Uterus (tissue), 4 donors: ENCODE measurements around the gene TMEM200A. TPM values are rescaled to one million over a fixed set of nuclear protein-coding genes. Genes with fewer than 3 reads are reported as not detected.

Source experiments
- DNase-seq, 2 donors: peaks; one replicate each; pipeline ENCODE4 v3.0.0-alpha.2; 2019 to 2020
- H3K27ac ChIP-seq, 2 donors: fragments of 200-600 bp; sonication (generic); 1 replicate in 1 of 2; 2 replicates in 1 of 2; pipeline ENCODE4 v1.5.1; 2016 to 2018
- H3K27me3 ChIP-seq, 2 donors: fragments of 200-600 bp; sonication (generic); one replicate each; pipeline ENCODE4 v1.5.1; 2018 to 2019; ENCODE audit warnings: control low read depth in 1 of 2
- H3K36me3 ChIP-seq, 2 donors: fragments of 200-600 bp; sonication (generic); one replicate each; pipeline ENCODE4 v1.5.1; 2019; ENCODE audit warnings: control low read depth in 1 of 2
- H3K4me1 ChIP-seq, 2 donors: fragments of 200-600 bp; sonication (generic); one replicate each; pipeline ENCODE4 v1.5.1; 2018 to 2019; ENCODE audit warnings: control low read depth in 1 of 2
- H3K4me3 ChIP-seq, 2 donors: fragments of 200-600 bp; sonication (generic); 1 replicate in 1 of 2; 2 replicates in 1 of 2; pipeline ENCODE4 v1.5.1; 2018 to 2019; ENCODE audit warnings: mild to moderate bottlenecking in 1 of 2
- H3K9me3 ChIP-seq, 2 donors: fragments of 200-600 bp; sonication (generic); one replicate each; pipeline ENCODE4 v1.5.1; 2019; ENCODE audit warnings: control low read depth in 1 of 2
- CTCF ChIP-seq, 4 experiments: fragments of 200-600 bp in 2 of 4; fragments of 450-650 bp in 2 of 4; sonication (generic) in 2 of 4; IDR thresholded peaks; one replicate each; pipeline ENCODE4 v1.5.1; 2016 to 2019; ENCODE audit warnings: antibody characterized with exemption in 4 of 4, mild to moderate bottlenecking in 2 of 4, moderate library complexity in 1 of 4
- POLR2A ChIP-seq, 2 donors: fragments of 450-650 bp; IDR thresholded peaks; one replicate each; pipeline ENCODE4 v1.6.1; 2016; ENCODE audit warnings: antibody characterized with exemption in 2 of 2, mild to moderate bottlenecking in 1 of 2, moderate library complexity in 1 of 2
- intact Hi-C: fragments of 100-400 bp; cut with DNase I; formaldehyde crosslinking; loops from one replicate; pipeline ENCODE4 v1.15.1; 2023; ENCODE audit warnings: low total_unique reads
- total RNA-seq, 4 donors: library from RNA; depleted of rRNA in 3 of 4; stranded (reverse); fragments of >200 nt in 3 of 4; gene quantifications; one replicate each; pipeline versions ENCODE4 v1.1.0 to v1.2.4, GENCODE V29; 2014 to 2023
- donor health status: DM: yes; HTN: yes; CAD: no.

TMEM200A gene
- total RNA-seq = 10 to 100 TPM; 20.9 to 27.9 (median 23.1) TPM

- peak in 1 of 2 donors; percentile 41 for TF ChIP-seq POLR2A (IDR thresholded peaks at IDR 0.05)
- peak; percentile 69 to 90 (median 81) for TF ChIP-seq CTCF (IDR thresholded peaks at IDR 0.05)
- intact Hi-C loops = no loop called here
- DNase-seq = peak; percentile 80 to 85
Measured at GRCh38 chr6:130365166-130366106, at the start of gene TMEM200A. TMEM200A (plus strand) TSS chr6:130366017; CDS start chr6:130440423, 74,406 bp downstream.

GRCh38 chr6:130320908-130321307 is 44.9 kb upstream of the TMEM200A start:
- TF ChIP-seq POLR2A (IDR thresholded peaks at IDR 0.05) (no peak), CTCF (IDR thresholded peaks at IDR 0.05) (no peak)
- no peak for DNase-seq
- no peak overlapping the region for H3K27ac ChIP-seq
- intact Hi-C loops = loop anchor here (10.0 kb wide), 1 partner anchor 524 kb away; no protein-coding TSS in a partner anchor
- H3K36me3 ChIP-seq = no peaks in the 10 kb centered on the region
- H3K4me3 ChIP-seq = no peak overlapping the region
- H3K4me1 ChIP-seq = no peaks in the 10 kb centered on the region
- H3K9me3 ChIP-seq = no peaks in the 10 kb centered on the region
- H3K27me3 ChIP-seq = no peaks in the 10 kb centered on the region

More at GRCh38 chr6:130365166-130366106, at the start of gene TMEM200A:
- no peaks in the 10 kb centered on the region for H3K9me3 ChIP-seq
- H3K27me3 ChIP-seq = no peaks in the 10 kb centered on the region
- no peaks in the 10 kb centered on the region for H3K4me1 ChIP-seq
- peak within 1 kb of the TSS; percentile 90 to 92 for H3K27ac ChIP-seq
- H3K4me3 ChIP-seq = peak within 1 kb of the TSS; percentile 59 to 92
- no peaks in the 10 kb centered on the region for H3K36me3 ChIP-seq

- DNase-seq = peak; percentile 33 to 58
- TF ChIP-seq CTCF (IDR thresholded peaks at IDR 0.05) (peak; percentile 78 to 90 (median 86)), POLR2A (IDR thresholded peaks at IDR 0.05) (no peak)
- Histone ChIP-seq H3K36me3 (no peaks in the 10 kb centered on the region), H3K27ac (no peak overlapping the region), H3K9me3 (no peaks in the 10 kb centered on the region), H3K27me3 (no peaks in the 10 kb centered on the region), H3K4me3 (no peak overlapping the region), H3K4me1 (no peaks in the 10 kb centered on the region)
- intact Hi-C loops = loop anchor here (10.0 kb wide), 1 partner anchor 522 kb away; no protein-coding TSS in a partner anchor
Measured at GRCh38 chr6:130322673-130323268, 43.0 kb upstream of the TMEM200A start.

- H3K27ac ChIP-seq = peak overlapping the region in 1 of 2 donors; percentile 48
- H3K36me3 ChIP-seq = no peaks in the 10 kb centered on the region
- intact Hi-C loops = loop anchor here (10.0 kb wide), 1 partner anchor 520 kb away; no protein-coding TSS in a partner anchor
- no peaks in the 10 kb centered on the region for H3K27me3 ChIP-seq
- no peak for DNase-seq
- H3K4me1 ChIP-seq = no peaks in the 10 kb centered on the region
- no peaks in the 10 kb centered on the region for H3K9me3 ChIP-seq
- TF ChIP-seq POLR2A (IDR thresholded peaks at IDR 0.05) = no peak
- TF ChIP-seq CTCF (IDR thresholded peaks at IDR 0.05) = no peak
- H3K4me3 ChIP-seq = no peak overlapping the region
Measured at GRCh38 chr6:130324657-130325056, 41.2 kb upstream of the TMEM200A start.
